NCI-H1436 treated with DMSO at 0.1 percent for 48 hours (cell line): ENCODE data around the gene TAS2R3.

Experiments
- DNase-seq: peaks from one replicate; lab custom pipeline; 2025; lab: John Stamatoyannopoulos, UW

Gene TAS2R3

GRCh38 chr7:141785706-141786552 is 22.0 kb downstream of the TAS2R3 start:
- no peak for DNase-seq

DNA sequence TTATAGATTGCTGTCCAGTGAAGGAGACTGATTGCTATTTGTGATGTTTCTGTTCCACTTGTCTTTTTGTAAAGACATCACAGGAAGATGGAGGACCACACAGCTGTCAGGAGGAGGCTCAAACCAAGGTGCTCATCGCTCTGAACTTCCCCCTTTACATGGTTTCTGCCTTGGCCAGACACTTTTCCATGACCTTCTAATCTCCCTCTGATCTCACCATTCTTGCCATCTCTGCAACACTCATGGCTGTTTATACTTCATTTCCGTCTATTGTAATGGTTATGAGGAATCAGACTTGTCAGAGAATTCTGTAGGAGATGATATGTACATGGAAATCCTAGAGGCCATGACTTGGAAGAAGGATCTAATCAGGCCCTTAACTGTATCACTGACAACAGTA is 24.4 kb downstream of the TAS2R3 start:
- DNase-seq = no peak

- DNase-seq = no peak
These were observed 26.0 kb downstream of the TAS2R3 start, which contains the start of gene TAS2R5 for GRCh38 chr7:141789917-141790316. TSS of gene TAS2R5 (plus strand) at chr7:141790217. CDS start at chr7:141790362, 145 bp downstream.

GRCh38 chr7:141792526-141792925 is 28.6 kb downstream of the TAS2R3 start:
- DNase-seq = no peak
